ENCODE measurements around the gene NBPF12. TPM values are rescaled to one million over a fixed set of nuclear protein-coding genes. Genes with fewer than 3 reads are reported as not detected.
"Not testable (repeated sequence)": the region's sequence is repeated elsewhere in the genome, so short reads cannot be mapped to it uniquely, and the experiment has no call there.

Gene NBPF12
- total and polyA plus RNA-seq, 4 donors = 12.0 to 23.5 (median 21.6) TPM

GRCh38 chr1:147042891-147043290 is 104.8 kb downstream of the NBPF12 start:
- DNase-seq (ENCODE audit: low read depth in 4 of 6, low spot score in 6 of 6); H3K27me3 ChIP-seq (ENCODE audit: control insufficient read depth, insufficient read depth, low read length); H3K9me3 ChIP-seq (ENCODE audit: control insufficient read depth, insufficient read depth, low read length); H3K4me1 ChIP-seq (ENCODE audit: control insufficient read depth, insufficient read depth, low read length); H3K27ac ChIP-seq (ENCODE audit: low read depth, low read length); H3K4me3 ChIP-seq (ENCODE audit: low read depth, low read length); H3K36me3 ChIP-seq (ENCODE audit: control insufficient read depth, insufficient read depth, low read length): not testable (repeated sequence)
- no CpG with 5 or more reads among the region's 3 CpGs for WGBS (ENCODE audit: insufficient coverage)

GRCh38 chr1:147044511-147044910 is 106.4 kb downstream of the NBPF12 start:
- H3K4me1 ChIP-seq (ENCODE audit: control insufficient read depth, insufficient read depth, low read length); H3K36me3 ChIP-seq (ENCODE audit: control insufficient read depth, insufficient read depth, low read length); H3K27ac ChIP-seq (ENCODE audit: low read depth, low read length); H3K27me3 ChIP-seq (ENCODE audit: control insufficient read depth, insufficient read depth, low read length); H3K4me3 ChIP-seq (ENCODE audit: low read depth, low read length); DNase-seq (ENCODE audit: low read depth in 4 of 6, low spot score in 6 of 6); H3K9me3 ChIP-seq (ENCODE audit: control insufficient read depth, insufficient read depth, low read length): not testable (repeated sequence)

Other genes with a start within 250 kb of the NBPF12 start
- 10 to 100 TPM; 22.8 to 33.9 TPM for gene PRKAB2, start 234.1 kb downstream of the NBPF12 start, total RNA-seq
- gene PRKAB2, start 234.1 kb downstream of the NBPF12 start, polyA plus RNA-seq (ENCODE audit: insufficient read length in 2 of 2) = 10 to 100 TPM; 30.2 to 33.1 TPM